CD4-positive, alpha-beta memory T cell (primary cell): ENCODE data around the gene ZNHIT2. TPM values are rescaled to one million over a fixed set of nuclear protein-coding genes. Genes with fewer than 3 reads are reported as not detected.

Experiments
- CTCF ChIA-PET: fragments of 350-600 bp; sonication (Branson Sonifier 250); formaldehyde crosslinking; loops from one replicate; lab custom pipeline; 2021; ENCODE audit warnings: inconsistent platforms; ENCODE audit not compliant: partially characterized antibody; lab: Charles Lee
- POLR2A ChIA-PET: fragments of 350-600 bp; sonication (Branson Sonifier 250); formaldehyde crosslinking; loops from one replicate; lab custom pipeline; 2021; ENCODE audit not compliant: partially characterized antibody; lab: Charles Lee
- DNase-seq, 5 donors: peaks; one replicate each; pipeline versions ENCODE4 v3.0.0 to v3.0.0-alpha.2; 2020 to 2022; ENCODE audit warnings: mixed read lengths in 1 of 5
- H3K27ac ChIP-seq: one replicate; pipeline ENCODE4 v1.7.0; 2013; ENCODE audit warnings: low read depth, low read length
- H3K27me3 ChIP-seq: 2 replicates; pipeline ENCODE4 v1.7.0; 2013; ENCODE audit warnings: mild to moderate bottlenecking, low read length, moderate library complexity; ENCODE audit not compliant: insufficient read depth
- H3K36me3 ChIP-seq: 2 replicates; pipeline ENCODE4 v1.7.0; 2013; ENCODE audit warnings: mild to moderate bottlenecking, low read length, moderate library complexity; ENCODE audit not compliant: insufficient read depth
- H3K4me1 ChIP-seq: 2 replicates; pipeline ENCODE4 v1.7.0; 2013; ENCODE audit warnings: mild to moderate bottlenecking, low read length, moderate library complexity; ENCODE audit not compliant: insufficient read depth
- H3K4me3 ChIP-seq, 2 donors: one replicate each; pipeline ENCODE4 v1.7.0; 2013; ENCODE audit warnings: low read length in 2 of 2, mild to moderate bottlenecking in 1 of 2
- H3K9me3 ChIP-seq, 2 donors: one replicate each; pipeline ENCODE4 v1.7.0; 2013; ENCODE audit warnings: low read length in 2 of 2, control low read depth in 1 of 2; ENCODE audit not compliant: control insufficient read depth in 1 of 2
- H3K27ac Mint-ChIP-seq, 7 donors: one replicate each; pipeline ENCODE4 v1.8.0; 2020 to 2021; ENCODE audit warnings: mixed read lengths in 7 of 7, mild to moderate bottlenecking in 6 of 7, inconsistent platforms in 3 of 7, moderate library complexity in 3 of 7
- H3K27me3 Mint-ChIP-seq, 2 donors: one replicate each; pipeline ENCODE4 v1.8.0; 2020 to 2021; ENCODE audit warnings: mixed read lengths in 2 of 2
- H3K36me3 Mint-ChIP-seq, 2 donors: one replicate each; pipeline ENCODE4 v1.8.0; 2020 to 2021; ENCODE audit warnings: mixed read lengths in 2 of 2, inconsistent platforms in 1 of 2, mild to moderate bottlenecking in 1 of 2
- H3K4me1 Mint-ChIP-seq, 4 donors: one replicate each; pipeline ENCODE4 v1.8.0; 2020 to 2021; ENCODE audit warnings: mixed read lengths in 4 of 4, mild to moderate bottlenecking in 1 of 4
- H3K4me3 Mint-ChIP-seq, 8 donors: one replicate each; pipeline ENCODE4 v1.8.0; 2020 to 2021; ENCODE audit warnings: mixed read lengths in 8 of 8, mild to moderate bottlenecking in 7 of 8, moderate library complexity in 6 of 8, inconsistent platforms in 3 of 8
- H3K9me3 Mint-ChIP-seq, 8 donors: one replicate each; pipeline ENCODE4 v1.8.0; 2020 to 2021; ENCODE audit warnings: mixed read lengths in 8 of 8, mild to moderate bottlenecking in 5 of 8, inconsistent platforms in 3 of 8, moderate library complexity in 1 of 8
- intact Hi-C: fragments of 100-400 bp; cut with micrococcal nuclease; formaldehyde crosslinking; loops from one replicate; pipeline ENCODE4 v1.15.1; 2023
- polyA plus RNA-seq, 2 donors: library from polyadenylated mRNA; unstranded; fragments of 300-500 nt; fragmentation: Illumina TruSeq; gene quantifications; one replicate each; pipeline ENCODE4 v1.2.3, GENCODE V29; 2021
- total RNA-seq, 2 experiments: library from RNA; stranded (reverse); gene quantifications; one replicate each; pipeline ENCODE4 v1.2.3, GENCODE V29; 2021

Gene ZNHIT2
- total and polyA plus RNA-seq, 4 experiments from 2014 or later: 13.1 to 22.5 (median 16.2) TPM

- Mint-ChIP-seq H3K36me3 (peaks cover 15 to 70% of the 10 kb centered on the region in 2 donors), H3K4me1 (peaks cover 17 to 38% (median 29%) of the 10 kb centered on the region in 4 donors), H3K9me3 (peaks cover 0 to 6% (median 0%) of the 10 kb centered on the region in 8 donors), H3K27me3 (no peaks in the 10 kb centered on the region), H3K27ac (peak overlapping the region in 3 of 7 donors; percentile 46 to 71 (median 62)), H3K4me3 (peak overlapping the region in 2 of 8 donors; percentile 39 to 42)
- Histone ChIP-seq H3K4me3 (no peak overlapping the region), H3K36me3 (peaks cover 61% of the 10 kb centered on the region), H3K27me3 (no peaks in the 10 kb centered on the region), H3K9me3 (no peaks in the 10 kb centered on the region), H3K4me1 (peaks cover 30% of the 10 kb centered on the region), H3K27ac (no peak overlapping the region)
- ChIA-PET CTCF (interaction anchor here (1.2 to 1.9 kb wide), 2 partner anchors 9 to 21 kb away, joined by 4 to 6 read pairs; partner anchors contain the start of genes FAU and MRPL49), POLR2A (interaction anchor here (0.7 to 7.5 kb wide), 4 partner anchors 10 to 90 kb away, joined by 3 to 251 read pairs (median 4); partner anchors contain the start of genes FAU, MRPL49, SAC3D1 and TM7SF2)
- no peak for DNase-seq
- intact Hi-C loops: loop anchor here (10.0 kb wide), 1 partner anchor 723 kb away; the partner anchor contains the start of gene CFL1
Observed at GRCh38 chr11:65131417-65131776, 13.9 kb upstream of the ZNHIT2 start.

GRCh38 chr11:65130631-65131416 is 13.3 kb upstream of the ZNHIT2 start:
- DNase-seq: no peak
- intact Hi-C loops: loop anchor here (10.0 kb wide), 1 partner anchor 724 kb away; the partner anchor contains the start of gene CFL1

GRCh38 chr11:65129649-65130441 is 12.3 kb upstream of the ZNHIT2 start:
- no peak overlapping the region for H3K27ac Mint-ChIP-seq
- H3K27ac ChIP-seq: no peak overlapping the region
- H3K4me3 Mint-ChIP-seq: no peak overlapping the region
- H3K27me3 Mint-ChIP-seq: no peaks in the 10 kb centered on the region
- ChIA-PET CTCF (no interaction called here), POLR2A (interaction anchor here (1.0 to 7.5 kb wide), 4 partner anchors 9 to 319 kb away, joined by 3 to 251 read pairs (median 12); partner anchors contain the start of genes FAU, MEN1, MRPL49 and ZNHIT2)
- peaks cover 7 to 23% (median 16%) of the 10 kb centered on the region in 4 donors for H3K4me1 Mint-ChIP-seq
- peaks cover 77% of the 10 kb centered on the region for H3K36me3 ChIP-seq
- no peaks in the 10 kb centered on the region for H3K27me3 ChIP-seq
- H3K9me3 Mint-ChIP-seq: peaks cover 0 to 6% (median 0%) of the 10 kb centered on the region in 8 donors
- H3K4me3 ChIP-seq: no peak overlapping the region
- peaks cover 18% of the 10 kb centered on the region for H3K4me1 ChIP-seq
- no peaks in the 10 kb centered on the region for H3K9me3 ChIP-seq
- H3K36me3 Mint-ChIP-seq: peaks cover 17 to 77% of the 10 kb centered on the region in 2 donors
- intact Hi-C loops: loop anchor here (10.0 kb wide), 1 partner anchor 725 kb away; the partner anchor contains the start of gene CFL1
- DNase-seq: no peak

More at GRCh38 chr11:65130631-65131416, 13.3 kb upstream of the ZNHIT2 start:
- Histone ChIP-seq H3K27ac (no peak overlapping the region), H3K9me3 (no peaks in the 10 kb centered on the region), H3K27me3 (no peaks in the 10 kb centered on the region), H3K4me1 (peaks cover 25% of the 10 kb centered on the region), H3K36me3 (peaks cover 67% of the 10 kb centered on the region), H3K4me3 (no peak overlapping the region)
- Mint-ChIP-seq H3K27ac (peak overlapping the region in 5 of 7 donors; percentile 29 to 71 (median 46)), H3K9me3 (peaks cover 0 to 6% (median 0%) of the 10 kb centered on the region in 8 donors), H3K4me3 (peak overlapping the region in 2 of 8 donors; percentile 39 to 42), H3K36me3 (peaks cover 17 to 76% of the 10 kb centered on the region in 2 donors), H3K27me3 (no peaks in the 10 kb centered on the region), H3K4me1 (peaks cover 12 to 32% (median 23%) of the 10 kb centered on the region in 4 donors)
- CTCF ChIA-PET: interaction anchor here (1.2 to 1.9 kb wide), 2 partner anchors 9 to 20 kb away, joined by 4 to 6 read pairs; partner anchors contain the start of genes FAU and MRPL49
- POLR2A ChIA-PET: interaction anchor here (0.7 to 7.5 kb wide), 3 partner anchors 10 to 20 kb away, joined by 3 to 251 read pairs (median 5); partner anchors contain the start of genes FAU, MRPL49, TM7SF2 and ZNHIT2

DNA sequence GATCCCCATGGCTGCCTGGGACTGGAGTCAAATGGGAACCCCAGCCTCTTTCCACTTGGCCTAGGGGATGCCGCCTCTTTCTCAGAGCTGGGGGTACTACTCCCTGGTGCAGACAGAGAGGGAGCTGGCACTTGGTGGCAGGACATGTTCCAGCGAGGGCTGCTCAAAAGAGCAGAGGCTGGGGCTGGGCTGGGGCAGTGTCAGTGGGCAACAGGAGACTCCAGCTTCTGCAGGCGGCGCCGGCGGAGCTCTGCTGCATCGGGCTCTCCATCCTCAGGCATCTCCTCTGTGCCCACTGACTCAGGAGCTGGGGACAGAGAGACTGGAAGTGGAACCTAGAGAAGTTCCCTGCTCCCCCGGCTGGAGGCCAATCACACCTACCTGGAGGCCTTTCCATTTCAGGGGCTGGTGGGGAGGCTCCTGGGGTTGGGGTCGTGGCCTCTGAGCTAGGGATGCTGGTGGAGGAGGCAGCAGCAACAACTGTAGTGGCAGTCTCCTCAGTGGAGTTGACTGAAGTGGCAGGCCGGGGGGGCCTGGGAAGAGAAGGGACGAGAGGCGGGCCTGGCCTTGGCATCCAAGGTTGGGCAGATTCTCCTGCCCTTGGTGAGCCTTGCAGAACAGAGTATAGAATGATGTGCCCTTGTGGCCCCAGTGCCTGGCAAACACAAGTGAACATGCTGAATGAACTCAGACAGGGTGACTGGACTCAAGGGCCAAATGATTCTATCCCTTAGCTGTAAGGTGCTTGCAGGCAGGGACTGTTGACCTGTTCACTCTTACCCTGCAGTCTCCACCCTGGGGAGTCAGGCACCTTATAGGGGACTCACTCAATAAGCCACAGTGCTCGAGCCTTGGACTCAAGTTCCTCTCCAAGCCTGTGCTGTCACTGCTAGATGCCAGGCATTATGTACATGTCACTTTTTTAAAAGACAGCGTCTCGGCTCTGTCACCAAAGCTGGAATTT is 11.0 kb upstream of the ZNHIT2 start:
- ChIA-PET CTCF (no interaction called here), POLR2A (interaction anchor here (1.0 to 2.5 kb wide), 4 partner anchors 9 to 317 kb away, joined by 3 to 21 read pairs (median 4); partner anchors contain the start of genes MEN1 and ZNHIT2)
- H3K36me3 ChIP-seq: peaks cover 84% of the 10 kb centered on the region
- H3K4me3 ChIP-seq: no peak overlapping the region
- intact Hi-C loops: no loop called here
- peaks cover 9 to 26% (median 13%) of the 10 kb centered on the region in 4 donors for H3K4me1 Mint-ChIP-seq
- no peaks in the 10 kb centered on the region for H3K9me3 ChIP-seq
- H3K27ac ChIP-seq: no peak overlapping the region
- no peaks in the 10 kb centered on the region for H3K27me3 Mint-ChIP-seq
- H3K9me3 Mint-ChIP-seq: peaks cover 0 to 6% (median 0%) of the 10 kb centered on the region in 8 donors
- H3K36me3 Mint-ChIP-seq: peaks cover 17 to 75% of the 10 kb centered on the region in 2 donors
- no peaks in the 10 kb centered on the region for H3K27me3 ChIP-seq
- no peak for DNase-seq
- peak overlapping the region in 2 of 7 donors; percentile 36 to 58 for H3K27ac Mint-ChIP-seq
- peaks cover 20% of the 10 kb centered on the region for H3K4me1 ChIP-seq
- H3K4me3 Mint-ChIP-seq: no peak overlapping the region

GRCh38 chr11:65127473-65128181 is 10.1 kb upstream of the ZNHIT2 start:
- no peak overlapping the region for H3K4me3 Mint-ChIP-seq
- intact Hi-C loops: no loop called here
- H3K27ac ChIP-seq: no peak overlapping the region
- H3K27me3 ChIP-seq: no peaks in the 10 kb centered on the region
- peaks cover 17 to 68% of the 10 kb centered on the region in 2 donors for H3K36me3 Mint-ChIP-seq
- H3K4me3 ChIP-seq: no peak overlapping the region
- no peaks in the 10 kb centered on the region for H3K27me3 Mint-ChIP-seq
- POLR2A ChIA-PET: interaction anchor here (2.5 kb wide), 1 partner anchor 10 kb away, joined by 21 read pairs; the partner anchor contains the start of gene ZNHIT2
- H3K9me3 ChIP-seq: no peaks in the 10 kb centered on the region
- no peak for DNase-seq
- peak overlapping the region in 2 of 7 donors; percentile 23 to 58 for H3K27ac Mint-ChIP-seq
- peaks cover 20% of the 10 kb centered on the region for H3K4me1 ChIP-seq
- H3K4me1 Mint-ChIP-seq: peaks cover 4 to 26% (median 10%) of the 10 kb centered on the region in 4 donors
- peaks cover 0 to 6% (median 0%) of the 10 kb centered on the region in 8 donors for H3K9me3 Mint-ChIP-seq
- peaks cover 82% of the 10 kb centered on the region for H3K36me3 ChIP-seq
- CTCF ChIA-PET: no interaction called here
